Caco-2 (cell line): ENCODE data around the gene VWA8. TPM values are rescaled to one million over a fixed set of nuclear protein-coding genes. Genes with fewer than 3 reads are reported as not detected.

Experiments used
- BruUV-seq: library from RNA; stranded (reverse); fragments of 400-500 nt; replicated peaks from 2 replicates; lab custom pipeline; 2021; lab: Mats Ljungman, UMichigan
- CTCF ChIA-PET: fragments of 300-600 bp; sonication (Branson Sonifier 250); formaldehyde crosslinking; loops from one replicate; lab custom pipeline; 2022; ENCODE audit warnings: antibody characterized with exemption; lab: Charles Lee
- POLR2A ChIA-PET: fragments of 300-600 bp; sonication (Branson Sonifier 250); formaldehyde crosslinking; loops from one replicate; lab custom pipeline; 2022; ENCODE audit warnings: antibody characterized with exemption; lab: Charles Lee
- DNase-seq, 2 experiments: peaks; one replicate each; pipeline versions ENCODE4 v3.0.0 to v3.0.0-alpha.2; 2020 to 2022
- H3K27me3 ChIP-seq: replicated peaks from 2 replicates; pipeline ENCODE4 v1.6.0; 2011; ENCODE audit warnings: low read length; ENCODE audit not compliant: control insufficient read depth, insufficient read depth
- H3K36me3 ChIP-seq: 2 replicates; pipeline ENCODE4 v1.5.1; 2011; ENCODE audit warnings: low read length; ENCODE audit not compliant: control insufficient read depth, insufficient read depth
- H3K4me1 ChIP-seq: fragments of 250-450 bp; sonication (Bioruptor Pico); 2 replicates; pipeline ENCODE4 v1.5.1; 2020; ENCODE audit warnings: mild to moderate bottlenecking
- H3K4me3 ChIP-seq: 2 replicates; pipeline ENCODE4 v1.5.1; 2011; ENCODE audit warnings: low read depth, mild to moderate bottlenecking, control low read depth, low read length
- H3K9me3 ChIP-seq: fragments of 250-450 bp; sonication (Bioruptor Pico); 2 replicates; pipeline ENCODE4 v1.5.1; 2020; ENCODE audit warnings: mild to moderate bottlenecking, moderate library complexity
- H3K27ac Mint-ChIP-seq: one replicate; pipeline ENCODE4 v1.8.0; 2022; ENCODE audit warnings: mixed read lengths; ENCODE audit not compliant: unreplicated experiment
- H3K27me3 Mint-ChIP-seq: one replicate; pipeline ENCODE4 v1.8.0; 2022; ENCODE audit warnings: mixed read lengths; ENCODE audit not compliant: insufficient read depth, unreplicated experiment
- H3K36me3 Mint-ChIP-seq: one replicate; pipeline ENCODE4 v1.8.0; 2022; ENCODE audit warnings: mild to moderate bottlenecking, mixed read lengths; ENCODE audit not compliant: insufficient read depth, unreplicated experiment
- H3K4me1 Mint-ChIP-seq: one replicate; pipeline ENCODE4 v1.8.0; 2022; ENCODE audit warnings: low read depth, mixed read lengths; ENCODE audit not compliant: unreplicated experiment
- H3K4me3 Mint-ChIP-seq: one replicate; pipeline ENCODE4 v1.8.0; 2022; ENCODE audit warnings: mild to moderate bottlenecking, moderate library complexity, mixed read lengths; ENCODE audit not compliant: unreplicated experiment
- H3K9me3 Mint-ChIP-seq: one replicate; pipeline ENCODE4 v1.8.0; 2022; ENCODE audit warnings: mixed read lengths; ENCODE audit not compliant: unreplicated experiment
- intact Hi-C: fragments of 100-400 bp; cut with micrococcal nuclease; formaldehyde crosslinking; loops from one replicate; pipeline ENCODE4 v1.10.0; 2022; ENCODE audit not compliant: unreplicated experiment
- total RNA-seq: library from RNA; stranded (reverse); gene quantifications from 2 replicates; pipeline ENCODE4 v1.2.3, GENCODE V29; 2022
- TF ChIP-seq, protein P1 (sequence below), 2 experiments: fragments of 200-600 bp in 1 of 2; IDR thresholded peaks; 1 replicate in 1 of 2; 2 replicates in 1 of 2; pipeline versions ENCODE4 v1.5.1 to v1.8.0; 2011 to 2022; ENCODE audit warnings: antibody characterized with exemption in 1 of 2, control low read depth in 1 of 2, inconsistent platforms in 1 of 2, low read depth in 1 of 2, low read length in 1 of 2, mild to moderate bottlenecking in 1 of 2, moderate library complexity in 1 of 2; ENCODE audit not compliant: insufficient read depth in 1 of 2, severe bottlenecking in 1 of 2, unreplicated experiment in 1 of 2

The VWA8 gene
- total RNA-seq, 1 experiment from 2014 or later = 20.7 TPM

DNA sequence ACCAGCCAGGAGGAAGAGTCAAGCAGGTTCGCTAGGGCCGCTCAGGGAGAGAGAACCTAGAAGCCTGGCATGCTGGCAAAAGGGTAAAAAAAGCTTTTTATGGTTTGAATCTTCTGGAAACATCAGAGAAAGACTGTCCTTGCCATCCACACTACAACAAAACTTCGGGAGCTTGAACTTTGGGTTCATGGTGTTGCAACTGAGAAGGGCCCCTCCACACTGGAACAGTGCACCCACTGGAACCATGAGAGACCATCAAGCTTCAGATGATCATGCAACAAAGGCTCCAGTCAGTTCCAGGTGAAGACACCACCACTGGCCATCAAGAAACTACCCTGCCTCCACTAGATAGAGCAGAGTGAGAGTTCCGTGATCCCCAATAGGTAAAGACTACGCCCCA lies 333.5 kb downstream of the VWA8 start:
- Mint-ChIP-seq H3K27me3 (no peaks in the 10 kb centered on the region), H3K4me3 (no peak overlapping the region), H3K27ac (no peak overlapping the region), H3K36me3 (peaks cover 6% of the 10 kb centered on the region), H3K9me3 (no peaks in the 10 kb centered on the region), H3K4me1 (peaks cover 27% of the 10 kb centered on the region)
- no peaks in the 10 kb centered on the region for H3K36me3 ChIP-seq
- H3K4me1 ChIP-seq = peaks cover 18% of the 10 kb centered on the region
- no peak overlapping the region for H3K4me3 ChIP-seq
- ChIA-PET POLR2A (no interaction called here), CTCF (interaction anchor here (0.5 kb wide), 1 partner anchor 53 kb away, joined by 3 read pairs; no protein-coding TSS in a partner anchor)
- H3K9me3 ChIP-seq = no peaks in the 10 kb centered on the region; the same call in 1 of the 2 replicates
- BruUV-seq = no TSS peak
- DNase-seq = no peak
- intact Hi-C loops = no loop called here
- TF ChIP-seq, protein P1, sequence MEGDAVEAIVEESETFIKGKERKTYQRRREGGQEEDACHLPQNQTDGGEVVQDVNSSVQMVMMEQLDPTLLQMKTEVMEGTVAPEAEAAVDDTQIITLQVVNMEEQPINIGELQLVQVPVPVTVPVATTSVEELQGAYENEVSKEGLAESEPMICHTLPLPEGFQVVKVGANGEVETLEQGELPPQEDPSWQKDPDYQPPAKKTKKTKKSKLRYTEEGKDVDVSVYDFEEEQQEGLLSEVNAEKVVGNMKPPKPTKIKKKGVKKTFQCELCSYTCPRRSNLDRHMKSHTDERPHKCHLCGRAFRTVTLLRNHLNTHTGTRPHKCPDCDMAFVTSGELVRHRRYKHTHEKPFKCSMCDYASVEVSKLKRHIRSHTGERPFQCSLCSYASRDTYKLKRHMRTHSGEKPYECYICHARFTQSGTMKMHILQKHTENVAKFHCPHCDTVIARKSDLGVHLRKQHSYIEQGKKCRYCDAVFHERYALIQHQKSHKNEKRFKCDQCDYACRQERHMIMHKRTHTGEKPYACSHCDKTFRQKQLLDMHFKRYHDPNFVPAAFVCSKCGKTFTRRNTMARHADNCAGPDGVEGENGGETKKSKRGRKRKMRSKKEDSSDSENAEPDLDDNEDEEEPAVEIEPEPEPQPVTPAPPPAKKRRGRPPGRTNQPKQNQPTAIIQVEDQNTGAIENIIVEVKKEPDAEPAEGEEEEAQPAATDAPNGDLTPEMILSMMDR (IDR thresholded peaks at IDR 0.05; ENCODE audit: insufficient read depth in 1 of 2, low read depth in 1 of 2, low read length in 1 of 2, severe bottlenecking in 1 of 2, unreplicated experiment in 1 of 2) = no peak
- H3K27me3 ChIP-seq = no peaks in the 10 kb centered on the region

DNA sequence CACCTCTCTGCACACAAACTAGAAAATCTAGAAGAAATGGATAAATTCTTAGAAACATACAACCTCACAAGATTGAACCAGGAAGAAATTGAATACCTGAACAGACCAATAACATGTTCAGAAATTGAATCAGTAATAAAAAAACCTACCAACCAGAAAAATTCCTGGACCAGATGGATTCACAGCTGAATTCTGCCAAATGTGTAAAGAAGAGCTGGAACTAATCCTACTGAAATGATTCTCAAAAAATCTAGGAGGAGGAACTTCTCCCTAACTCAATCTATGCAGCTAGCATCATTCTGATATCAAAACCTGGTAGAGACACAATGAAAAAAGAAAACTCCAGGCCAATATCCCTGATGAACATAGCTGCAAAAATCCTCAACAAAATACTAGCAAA lies 336.9 kb downstream of the VWA8 start:
- Mint-ChIP-seq H3K36me3 (peaks cover 19% of the 10 kb centered on the region), H3K27ac (peak overlapping the region; percentile 22), H3K4me1 (peaks cover 48% of the 10 kb centered on the region), H3K4me3 (no peak overlapping the region), H3K27me3 (no peaks in the 10 kb centered on the region), H3K9me3 (peaks cover 10% of the 10 kb centered on the region)
- Histone ChIP-seq H3K27me3 (no peaks in the 10 kb centered on the region), H3K4me3 (no peak overlapping the region), H3K9me3 (no peaks in the 10 kb centered on the region; the same call in 1 of the 2 replicates), H3K36me3 (no peaks in the 10 kb centered on the region), H3K4me1 (peaks cover 38% of the 10 kb centered on the region)
- CTCF ChIA-PET = no interaction called here
- no peak for DNase-seq
- POLR2A ChIA-PET = no interaction called here
- intact Hi-C loops = no loop called here
- TF ChIP-seq, protein P1 (IDR thresholded peaks at IDR 0.05; ENCODE audit: insufficient read depth in 1 of 2, low read depth in 1 of 2, low read length in 1 of 2, severe bottlenecking in 1 of 2, unreplicated experiment in 1 of 2) = no peak
- no TSS peak for BruUV-seq

DNA sequence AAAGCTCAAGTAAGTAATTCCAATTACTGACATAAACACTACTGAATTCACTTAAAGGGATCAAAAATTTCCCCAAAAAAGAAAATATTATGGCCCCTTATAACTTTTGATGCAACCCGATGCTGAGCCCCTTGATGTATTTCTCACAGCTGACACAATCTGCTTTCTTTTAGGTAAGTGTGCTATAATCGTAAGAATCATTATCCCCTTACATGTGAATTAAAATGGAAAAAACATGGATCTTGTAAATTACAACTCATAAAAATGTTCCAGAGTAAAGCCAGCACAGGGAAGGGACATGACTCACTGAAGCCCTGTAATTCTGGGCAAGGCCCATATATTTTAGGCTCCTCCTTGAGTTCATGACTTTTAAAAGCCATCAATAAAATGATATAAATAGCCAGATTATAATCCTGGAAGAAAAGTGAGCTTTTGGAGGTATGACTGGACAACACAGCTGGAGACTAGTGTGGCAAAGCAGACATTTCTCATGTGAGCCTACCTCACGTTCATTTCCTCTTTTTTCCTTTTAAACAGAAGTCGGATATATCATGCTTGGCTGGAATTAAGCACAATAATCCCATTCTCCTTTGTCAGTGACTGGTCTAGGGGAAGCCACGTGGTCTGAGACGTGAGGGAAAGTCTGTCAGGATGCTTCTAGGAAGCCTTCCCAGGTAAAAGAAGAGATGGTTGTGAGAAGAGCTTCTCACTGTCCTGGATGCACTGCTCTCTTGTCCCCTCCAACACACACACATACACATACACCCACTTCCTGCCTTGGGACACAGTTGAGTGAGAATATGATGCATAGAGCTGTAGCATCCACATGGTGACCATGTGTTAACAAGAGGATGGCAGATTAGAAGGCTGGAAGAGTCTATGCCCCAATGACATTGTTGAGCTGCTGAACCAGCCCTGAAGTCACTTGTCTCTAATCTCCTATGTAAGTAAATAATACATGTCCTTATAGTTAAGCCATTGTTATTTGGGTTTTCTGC lies 338.2 kb downstream of the VWA8 start:
- ChIA-PET POLR2A (interaction anchor here (0.9 to 2.4 kb wide), 4 partner anchors 9 to 24 kb away, joined by 3 to 21 read pairs (median 4); no protein-coding TSS in a partner anchor), CTCF (interaction anchor here (0.7 to 1.3 kb wide), 3 partner anchors 16 to 30 kb away, joined by 3 to 5 read pairs (median 3); no protein-coding TSS in a partner anchor)
- DNase-seq = no peak
- H3K27me3 Mint-ChIP-seq = no peaks in the 10 kb centered on the region
- BruUV-seq = TSS peak; percentile 98
- Histone ChIP-seq H3K4me1 (peaks cover 38% of the 10 kb centered on the region), H3K36me3 (no peaks in the 10 kb centered on the region), H3K4me3 (no peak overlapping the region), H3K9me3 (no peaks in the 10 kb centered on the region; the same call in 1 of the 2 replicates), H3K27me3 (no peaks in the 10 kb centered on the region)
- intact Hi-C loops = loop anchor here (1.0 kb wide), 3 partner anchors 8 to 26 kb away; no protein-coding TSS in a partner anchor
- peaks cover 21% of the 10 kb centered on the region for H3K36me3 Mint-ChIP-seq
- H3K27ac Mint-ChIP-seq = peak overlapping the region; percentile 86
- peaks cover 10% of the 10 kb centered on the region for H3K9me3 Mint-ChIP-seq
- TF ChIP-seq, protein P1 (IDR thresholded peaks at IDR 0.05; ENCODE audit: insufficient read depth in 1 of 2, low read depth in 1 of 2, low read length in 1 of 2, severe bottlenecking in 1 of 2, unreplicated experiment in 1 of 2) = no peak
- no peak overlapping the region for H3K4me3 Mint-ChIP-seq
- H3K4me1 Mint-ChIP-seq = peaks cover 48% of the 10 kb centered on the region
